ENCODE data around the gene MIP.
"Not testable (repeated sequence)": the region's sequence is repeated elsewhere in the genome, so short reads cannot be mapped to it uniquely, and the experiment has no call there.

The MIP gene

DNA sequence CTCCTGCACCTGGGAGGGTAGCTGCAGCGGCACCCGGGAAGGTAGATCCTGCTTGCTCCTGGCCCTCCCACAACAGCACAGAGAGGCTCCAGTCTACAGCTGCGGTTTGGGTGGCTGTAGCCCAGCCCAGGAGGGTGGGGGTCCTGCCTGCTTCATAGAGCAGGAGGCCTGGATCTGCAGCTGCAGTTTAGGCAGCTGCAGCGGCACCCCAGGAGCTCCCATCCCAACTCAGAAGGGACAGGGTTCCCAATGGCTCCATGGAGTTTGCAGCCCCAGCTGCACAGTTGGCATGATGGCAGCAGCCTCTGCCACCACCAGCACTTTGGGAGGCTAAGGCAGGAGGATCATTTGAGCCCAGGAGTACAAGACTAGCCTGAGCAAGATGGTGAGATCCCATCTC, 43.7 kb downstream of the MIP start:
- DNase-seq (ENCODE audit: low read depth): no peak

GRCh38 chr12:56408799-56409417, 45.5 kb downstream of the MIP start:
- DNase-seq (ENCODE audit: low read depth): no peak

- not testable (repeated sequence) for DNase-seq (ENCODE audit: low read depth)
Observed at GRCh38 chr12:56404227-56404626, 50.2 kb downstream of the MIP start.

DNA sequence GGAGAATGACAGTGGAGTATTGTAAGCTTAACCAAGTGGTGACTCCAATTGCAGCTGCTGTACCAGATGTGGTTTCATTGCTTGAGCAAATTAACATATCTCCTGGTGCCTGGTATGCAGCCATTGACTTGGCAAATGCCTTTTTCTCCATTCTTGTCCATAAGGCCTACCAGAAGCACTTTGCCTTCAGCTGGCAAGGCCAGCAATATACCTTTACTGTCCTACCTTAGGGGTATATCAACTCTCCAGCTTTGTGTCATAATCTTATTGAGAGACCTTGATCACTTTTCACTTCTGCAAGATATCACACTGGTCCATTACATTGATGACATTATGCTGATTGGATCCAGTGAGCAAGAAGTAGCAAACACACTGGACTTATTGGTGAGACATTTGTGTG, 52.8 kb downstream of the MIP start:
- not testable (repeated sequence) for DNase-seq (ENCODE audit: low read depth)

GRCh38 chr12:56401125-56401524, 53.3 kb downstream of the MIP start:
- DNase-seq (ENCODE audit: low read depth): not testable (repeated sequence)

Measured in non-pigmented ciliary epithelial cell (primary cell).